Activated CD8-positive, alpha-beta memory T cell treated with anti-CD3 and anti-CD28 coated beads for 4 hours (primary cell): ENCODE results near the gene PLCXD1.
"Not testable (repeated sequence)": the region's sequence is repeated elsewhere in the genome, so short reads cannot be mapped to it uniquely, and the experiment has no call there.

ENCODE experiments used
- DNase-seq, 2 donors: peaks; one replicate each; pipeline ENCODE4 v3.0.0-alpha.2; 2020; ENCODE audit warnings: low read depth in 2 of 2

The PLCXD1 gene

DNA sequence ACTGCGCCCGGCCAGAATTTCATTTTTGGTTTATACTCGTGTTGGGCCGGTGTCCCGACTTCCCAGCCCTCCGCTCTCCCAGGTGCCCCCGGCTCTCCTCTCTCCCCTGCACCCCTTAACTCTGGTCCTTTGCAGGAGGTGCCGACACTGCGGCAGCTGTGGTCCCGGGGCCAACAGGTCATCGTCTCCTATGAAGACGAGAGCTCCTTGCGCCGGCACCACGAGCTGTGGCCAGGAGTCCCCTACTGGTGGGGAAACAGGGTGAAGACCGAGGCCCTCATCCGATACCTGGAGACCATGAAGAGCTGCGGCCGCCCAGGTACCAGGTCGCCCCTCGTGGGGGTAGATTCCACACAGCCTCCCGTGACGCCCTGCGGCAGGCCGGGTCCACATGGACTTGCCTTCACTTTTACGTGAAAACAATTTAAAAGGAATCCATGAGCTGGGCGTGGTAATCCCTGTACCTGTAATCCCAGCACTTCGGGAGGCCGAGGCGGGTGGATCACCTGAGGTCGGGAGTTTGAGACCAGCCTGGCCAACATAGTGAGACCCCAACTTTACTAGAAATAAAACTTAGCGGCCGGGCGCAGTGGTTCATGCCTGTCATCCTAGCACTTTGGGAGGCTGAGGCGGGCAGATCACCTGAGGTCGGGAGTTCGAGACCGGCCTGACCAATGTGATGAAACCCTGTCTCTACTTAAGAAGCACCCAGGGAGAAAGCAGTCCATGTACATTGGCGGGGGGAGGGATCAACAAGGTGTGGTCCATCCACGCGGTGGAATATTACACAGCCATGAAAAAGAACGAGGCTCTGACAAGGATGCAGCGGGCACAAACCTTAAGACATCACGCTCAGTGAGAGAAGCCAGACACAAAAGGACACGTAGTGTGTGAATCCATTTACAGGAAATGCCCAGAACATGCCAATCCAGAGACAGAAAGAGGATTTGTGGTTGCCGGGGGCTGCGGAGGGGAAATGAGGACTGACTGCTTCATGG is 12.0 kb downstream of the PLCXD1 start:
- DNase-seq, result no peak

DNA sequence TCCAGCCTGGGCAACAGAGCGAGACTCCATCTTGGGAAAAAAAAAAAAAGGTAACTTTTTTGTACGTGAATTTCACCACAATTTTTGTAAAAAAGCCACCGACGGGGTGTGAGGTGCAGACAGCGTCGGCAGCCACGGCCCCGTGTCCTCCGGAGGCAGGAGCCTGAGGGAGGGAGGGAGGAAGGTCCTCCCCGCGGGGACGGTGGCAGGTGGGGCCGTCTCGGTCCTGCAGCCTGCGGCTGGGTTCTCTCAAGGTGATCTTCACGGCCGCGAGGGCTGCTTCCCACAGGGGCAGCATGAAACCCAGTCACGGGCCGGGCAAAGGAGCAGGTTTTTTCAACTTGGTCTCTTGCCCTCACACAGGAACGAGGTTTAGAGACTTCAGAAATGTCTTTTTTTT is 14.0 kb downstream of the PLCXD1 start:
- DNase-seq, result no peak

DNA sequence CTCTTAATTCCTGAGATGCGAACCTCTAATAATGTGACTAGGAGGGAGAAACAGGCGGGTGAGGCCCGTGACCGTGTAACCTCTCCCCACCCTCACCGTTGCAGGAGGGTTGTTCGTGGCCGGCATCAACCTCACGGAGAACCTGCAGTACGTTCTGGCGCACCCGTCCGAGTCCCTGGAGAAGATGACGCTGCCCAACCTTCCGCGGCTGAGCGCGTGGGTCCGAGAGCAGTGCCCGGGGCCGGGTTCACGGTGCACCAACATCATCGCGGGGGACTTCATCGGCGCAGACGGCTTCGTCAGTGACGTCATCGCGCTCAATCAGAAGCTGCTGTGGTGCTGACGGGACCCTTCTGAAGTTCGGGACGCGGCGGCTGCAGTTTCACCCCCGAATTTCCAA is 17.8 kb downstream of the PLCXD1 start:
- DNase-seq, result no peak

DNA sequence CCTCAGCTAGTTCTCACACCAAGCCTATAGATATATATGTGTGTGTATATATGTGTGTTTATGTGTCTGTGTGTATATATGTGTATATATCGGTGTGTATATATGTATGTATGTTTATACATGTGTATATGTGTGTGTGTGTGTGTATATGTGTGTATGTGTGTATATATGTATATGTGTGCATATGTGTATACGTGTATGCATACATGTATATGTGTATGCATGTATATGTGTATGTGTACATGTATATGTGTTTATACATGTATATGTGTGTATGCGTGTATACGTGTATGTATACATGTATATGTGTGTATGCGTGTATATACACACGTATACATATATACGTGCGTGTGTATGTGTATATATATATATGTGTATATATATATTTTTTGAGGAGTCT is 19.2 kb downstream of the PLCXD1 start:
- no peak for DNase-seq

DNA sequence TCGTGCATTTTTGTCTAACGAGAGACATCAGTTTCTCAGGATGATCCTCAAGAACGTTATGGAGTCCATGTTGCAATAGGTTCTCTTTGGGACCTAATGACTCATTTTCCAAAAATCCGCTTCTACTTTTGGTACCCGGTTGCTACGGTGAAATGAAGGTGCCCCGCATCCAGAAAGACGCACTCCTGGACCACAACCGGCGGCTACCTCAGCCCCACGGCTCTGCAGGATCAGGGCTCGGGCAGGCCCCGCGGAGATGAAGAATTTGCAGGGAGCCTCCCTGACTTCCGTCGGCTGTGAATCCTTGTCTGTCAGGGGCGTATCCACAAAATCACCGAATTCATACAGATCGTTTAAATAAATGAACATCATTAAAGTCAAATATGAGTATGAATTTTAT is 21.8 kb downstream of the PLCXD1 start:
- no peak for DNase-seq

DNA sequence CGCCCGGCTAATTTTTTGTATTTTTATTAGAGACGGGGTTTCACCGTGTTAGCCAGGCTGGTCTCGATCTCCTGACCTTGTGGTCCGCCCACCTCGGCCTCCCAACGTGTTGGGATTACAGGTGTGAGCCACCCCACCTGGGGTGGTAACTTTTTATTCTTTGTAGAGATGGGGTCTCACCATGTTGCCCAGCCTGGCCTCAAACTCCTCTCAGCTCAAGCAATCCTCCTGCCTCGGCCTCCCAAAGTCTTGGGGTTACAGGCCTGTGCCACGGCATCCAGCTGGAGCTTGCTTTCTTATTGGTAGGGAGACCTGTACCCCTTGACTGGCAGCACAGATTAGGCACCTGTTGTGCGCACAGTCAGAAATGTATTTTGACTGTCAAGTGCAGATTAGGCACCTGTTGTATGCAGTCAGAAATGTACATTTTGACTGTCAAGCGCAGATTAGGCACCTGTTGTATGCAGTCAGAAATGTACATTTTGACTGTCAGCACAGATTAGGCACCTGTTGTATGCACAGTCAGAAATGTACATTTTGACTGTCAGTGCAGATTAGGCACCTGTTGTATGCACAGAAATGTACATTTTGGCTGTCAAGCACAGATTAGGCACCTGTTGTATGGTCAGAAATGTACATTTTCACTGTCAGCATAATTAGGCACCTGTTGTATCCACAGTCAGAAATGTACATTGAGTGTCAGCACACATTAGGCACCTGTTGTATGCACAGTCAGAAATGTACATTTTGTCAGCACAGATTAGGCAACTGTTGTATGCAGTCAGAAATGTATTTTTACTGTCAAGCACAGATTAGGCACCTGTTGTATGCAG is 24.8 kb downstream of the PLCXD1 start:
- DNase-seq, result not testable (repeated sequence)

DNA sequence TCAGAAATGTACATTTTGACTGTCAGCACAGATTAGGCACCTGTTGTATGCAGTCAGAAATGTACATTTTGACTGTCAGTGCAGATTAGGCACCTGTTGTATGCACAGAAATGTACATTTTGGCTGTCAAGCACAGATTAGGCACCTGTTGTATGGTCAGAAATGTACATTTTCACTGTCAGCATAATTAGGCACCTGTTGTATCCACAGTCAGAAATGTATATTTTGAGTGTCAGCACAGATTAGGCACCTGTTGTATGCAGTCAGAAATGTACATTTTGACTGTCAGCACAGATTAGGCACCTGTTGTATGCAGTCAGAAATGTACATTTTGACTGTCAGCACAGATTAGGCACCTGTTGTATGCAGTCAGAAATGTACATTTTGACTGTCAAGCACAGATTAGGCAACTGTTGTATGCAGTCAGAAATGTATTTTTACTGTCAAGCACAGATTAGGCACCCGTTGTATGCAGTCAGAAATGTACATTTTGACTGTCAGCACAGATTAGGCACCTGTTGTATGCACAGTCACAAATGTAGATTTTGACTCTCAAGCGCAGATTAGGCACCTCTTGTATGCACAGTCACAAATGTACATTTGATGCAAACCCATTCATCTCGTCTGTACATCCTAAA is 25.6 kb downstream of the PLCXD1 start:
- DNase-seq, result not testable (repeated sequence)

DNA sequence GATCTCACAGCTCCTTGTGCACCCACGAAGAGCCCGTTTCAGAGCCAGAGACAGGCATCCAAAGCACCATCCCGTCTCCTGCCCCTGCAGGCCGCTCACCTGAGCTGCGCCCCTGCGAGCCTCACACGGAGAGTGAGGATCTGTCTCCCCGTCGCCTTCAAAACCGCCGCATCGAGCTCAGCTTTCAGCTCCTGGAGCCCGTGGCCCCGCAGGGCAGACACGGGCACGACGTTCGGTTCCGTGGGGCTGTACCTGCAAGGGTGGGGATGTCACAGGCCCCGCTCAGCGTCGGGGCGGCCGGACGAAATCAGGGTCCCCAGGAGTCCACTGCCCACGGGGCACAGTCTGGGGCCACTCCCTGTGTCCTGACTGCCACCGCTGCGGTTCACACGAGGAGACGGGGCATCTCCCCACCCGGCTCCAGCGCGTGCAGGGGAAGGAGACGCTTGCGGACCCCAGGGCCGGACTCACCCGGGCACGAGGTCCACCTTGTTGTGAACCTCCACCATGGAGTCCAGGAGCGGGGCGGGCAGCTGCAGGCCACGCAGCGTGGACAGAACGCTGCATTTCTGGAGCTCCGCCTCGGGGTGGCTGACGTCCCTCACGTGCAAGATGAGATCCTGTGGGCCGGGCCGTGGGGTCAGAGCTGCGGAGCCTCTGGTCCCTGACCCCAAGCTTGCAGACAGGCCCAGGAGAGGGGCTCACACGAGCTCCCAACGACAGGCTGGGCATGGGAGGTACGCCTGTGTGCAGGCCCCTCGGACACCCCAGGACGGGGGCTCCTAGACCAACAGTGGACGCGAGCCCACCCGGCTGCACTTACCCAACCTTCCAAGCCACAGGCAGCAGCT is 26.3 kb downstream of the PLCXD1 start:
- no peak for DNase-seq

DNA sequence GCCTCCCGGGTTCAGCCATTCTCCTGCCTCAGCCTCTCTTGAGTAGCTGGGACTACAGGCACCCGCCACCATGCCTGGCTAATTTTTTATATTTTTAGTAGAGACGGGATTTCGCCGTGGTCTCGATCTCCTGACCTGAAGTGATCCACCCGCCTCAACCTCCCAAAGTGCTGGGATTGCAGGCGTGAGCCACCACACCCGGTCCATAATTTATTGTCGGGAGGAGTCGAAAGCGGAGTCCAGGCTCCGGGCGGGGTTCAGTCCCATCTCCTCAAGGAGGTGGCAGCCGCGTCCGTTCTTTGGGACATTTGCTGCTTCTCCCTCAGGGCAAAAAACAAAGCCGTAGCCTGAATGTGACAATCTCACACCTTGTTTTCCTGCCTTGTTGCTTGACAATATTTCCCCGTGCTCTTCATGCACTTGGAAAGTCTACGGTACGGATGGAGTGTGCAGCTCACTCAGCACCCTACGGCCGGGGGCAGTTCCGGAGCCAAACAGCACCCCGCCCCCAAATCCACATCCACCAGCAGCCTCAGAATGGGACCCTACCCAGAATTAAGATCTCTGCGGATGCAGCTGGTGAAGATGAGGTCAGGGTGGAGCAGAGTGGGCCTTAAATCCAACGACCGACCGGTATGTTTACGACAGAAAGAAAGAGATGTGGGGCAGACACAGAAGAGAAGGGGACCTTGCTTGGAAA is 27.8 kb downstream of the PLCXD1 start:
- no peak for DNase-seq

DNA sequence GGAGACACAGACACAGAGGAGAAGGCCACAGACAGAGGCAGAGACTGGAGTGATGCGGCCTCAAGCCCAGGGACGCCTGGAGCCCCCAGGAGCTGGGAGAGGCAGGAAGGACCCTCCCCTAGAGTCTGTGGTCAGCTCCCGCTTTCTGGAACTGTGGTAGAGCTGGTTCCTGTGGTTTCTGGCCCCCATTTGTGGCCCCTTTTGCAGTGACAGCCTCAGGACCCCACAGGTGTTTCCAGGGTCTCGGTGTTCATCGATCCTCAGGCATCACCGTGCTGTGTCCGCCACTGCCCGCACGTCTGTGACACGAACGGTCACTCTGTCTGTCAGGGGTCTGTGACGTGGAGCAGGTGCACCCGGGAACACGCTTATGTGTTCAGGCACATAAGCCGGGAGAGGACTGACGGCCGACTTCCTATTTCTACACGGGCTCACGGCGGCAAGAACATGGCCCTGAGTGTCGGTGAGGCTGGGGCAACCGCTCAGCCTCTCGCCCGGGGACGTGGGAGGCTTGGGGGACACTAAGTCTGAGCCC is 29.5 kb downstream of the PLCXD1 start:
- DNase-seq, result no peak

DNA sequence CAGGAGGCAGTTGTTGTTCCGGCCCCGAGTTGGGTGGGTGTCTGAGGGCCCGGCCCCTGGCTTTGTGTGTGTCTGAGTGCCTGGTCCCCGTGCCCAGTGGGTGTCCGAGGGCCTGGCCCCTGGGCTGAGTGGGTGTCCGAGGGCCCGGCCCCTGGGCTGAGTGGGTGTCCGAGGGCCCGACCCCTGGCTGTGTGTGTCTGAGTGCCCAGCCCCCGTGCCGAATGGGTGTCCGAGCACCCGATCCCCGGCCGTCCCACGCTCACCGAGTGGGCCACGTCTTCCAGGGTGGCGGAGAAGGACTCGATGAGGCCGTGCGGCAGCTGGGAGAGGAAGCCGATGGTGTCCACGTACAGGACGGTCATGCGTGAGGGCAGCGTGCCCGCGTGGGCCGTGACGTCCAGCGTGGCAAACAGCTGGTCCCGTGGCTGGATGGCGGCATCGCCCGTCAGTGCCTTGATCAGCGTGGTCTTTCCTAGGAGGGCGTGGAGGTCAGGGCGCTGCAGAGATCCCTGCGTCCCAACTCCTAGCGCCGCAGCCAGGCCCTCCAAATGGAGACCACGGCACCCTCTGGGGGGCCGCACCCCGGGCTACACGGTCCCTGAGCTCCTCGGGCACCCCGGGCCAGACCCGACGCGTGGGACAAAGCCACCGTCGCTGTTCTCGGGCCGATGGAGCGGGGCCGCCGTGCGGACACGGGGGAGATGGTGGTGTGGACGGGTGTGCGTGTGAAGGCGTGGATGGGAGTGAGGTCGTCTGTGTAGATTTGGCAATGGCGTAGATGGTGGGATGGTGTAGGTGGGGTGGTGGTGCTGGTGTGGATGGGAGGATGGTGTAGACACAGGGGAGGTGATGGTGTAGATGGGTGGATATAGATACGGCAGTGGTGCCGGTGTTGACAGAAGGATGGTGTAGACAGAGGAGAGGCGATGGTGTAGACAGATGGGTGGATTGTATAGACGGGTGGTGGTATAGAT is 30.3 kb downstream of the PLCXD1 start:
- no peak for DNase-seq

DNA sequence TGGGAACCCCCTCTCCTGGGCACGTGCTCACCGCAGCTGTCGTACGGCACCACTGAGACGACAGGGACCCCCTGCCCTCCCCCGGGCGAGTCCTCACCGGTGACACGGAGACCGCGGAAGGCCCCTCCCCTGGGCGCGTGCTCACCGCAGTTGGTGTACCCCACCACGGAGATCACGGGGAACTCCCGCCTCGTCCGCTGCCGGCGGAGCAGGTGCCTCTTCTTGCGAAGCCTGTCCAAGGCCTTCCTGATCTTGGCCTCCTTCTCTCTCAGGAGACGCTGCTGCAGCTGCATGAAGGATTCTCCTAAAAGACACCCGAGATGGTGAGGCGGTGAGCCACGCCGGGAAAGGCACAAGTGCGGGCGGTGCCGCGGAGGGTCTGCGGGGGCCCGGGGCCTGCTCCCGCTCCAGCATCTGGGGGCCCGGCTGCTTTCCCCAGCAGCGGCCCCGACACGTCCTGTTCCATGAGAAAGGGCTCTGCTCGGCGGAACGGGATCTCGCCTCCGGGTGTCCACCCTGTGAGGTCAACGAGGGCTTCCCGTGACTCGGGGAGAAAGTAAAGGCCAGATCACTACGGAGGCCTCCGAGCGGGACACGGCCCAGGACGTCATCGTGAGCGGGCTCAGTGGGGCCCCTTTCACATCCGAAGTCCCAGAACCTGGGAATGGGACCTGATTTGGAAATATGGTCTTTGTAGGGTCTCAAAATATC is 31.6 kb downstream of the PLCXD1 start:
- no peak for DNase-seq

DNA sequence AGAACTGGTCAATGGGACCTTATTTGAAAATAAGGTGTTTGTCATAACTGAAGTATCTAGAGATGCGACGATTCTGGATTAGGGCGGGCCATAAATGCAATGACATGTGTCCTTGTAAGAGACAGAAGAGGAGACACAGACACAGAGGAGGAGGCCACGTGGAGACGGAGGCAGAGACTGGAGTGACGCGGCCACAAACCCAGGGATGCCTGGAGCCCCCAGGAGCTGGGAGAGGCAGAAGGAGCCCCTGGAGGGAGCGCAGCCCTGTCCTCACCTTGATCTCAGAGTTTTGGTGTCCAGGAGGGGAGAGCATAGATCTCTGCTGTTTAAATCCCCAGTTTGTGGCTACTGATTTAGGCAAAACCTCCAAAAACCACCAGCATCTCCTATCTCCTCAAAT is 32.4 kb downstream of the PLCXD1 start:
- no peak for DNase-seq

DNA sequence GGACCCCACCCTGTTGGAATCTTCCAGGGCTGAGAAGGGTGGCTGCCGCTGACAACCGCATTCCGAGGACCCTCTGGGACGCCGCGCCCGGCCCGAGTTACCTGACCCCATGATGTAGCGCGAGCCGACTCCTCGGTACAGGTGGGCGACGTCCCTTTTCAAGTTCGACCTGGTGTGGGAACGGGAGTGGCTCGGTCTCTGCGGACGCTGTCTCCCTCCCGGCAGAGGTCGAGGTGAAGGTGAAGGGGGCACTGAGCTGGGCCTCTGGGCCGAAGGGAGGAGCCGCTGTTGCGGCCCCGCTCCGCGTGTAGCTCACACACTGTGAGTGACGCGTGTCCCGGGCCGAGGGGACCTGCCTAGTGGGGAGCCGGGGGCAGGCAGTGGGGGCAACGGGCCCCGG is 32.9 kb downstream of the PLCXD1 start:
- DNase-seq, result no peak

DNA sequence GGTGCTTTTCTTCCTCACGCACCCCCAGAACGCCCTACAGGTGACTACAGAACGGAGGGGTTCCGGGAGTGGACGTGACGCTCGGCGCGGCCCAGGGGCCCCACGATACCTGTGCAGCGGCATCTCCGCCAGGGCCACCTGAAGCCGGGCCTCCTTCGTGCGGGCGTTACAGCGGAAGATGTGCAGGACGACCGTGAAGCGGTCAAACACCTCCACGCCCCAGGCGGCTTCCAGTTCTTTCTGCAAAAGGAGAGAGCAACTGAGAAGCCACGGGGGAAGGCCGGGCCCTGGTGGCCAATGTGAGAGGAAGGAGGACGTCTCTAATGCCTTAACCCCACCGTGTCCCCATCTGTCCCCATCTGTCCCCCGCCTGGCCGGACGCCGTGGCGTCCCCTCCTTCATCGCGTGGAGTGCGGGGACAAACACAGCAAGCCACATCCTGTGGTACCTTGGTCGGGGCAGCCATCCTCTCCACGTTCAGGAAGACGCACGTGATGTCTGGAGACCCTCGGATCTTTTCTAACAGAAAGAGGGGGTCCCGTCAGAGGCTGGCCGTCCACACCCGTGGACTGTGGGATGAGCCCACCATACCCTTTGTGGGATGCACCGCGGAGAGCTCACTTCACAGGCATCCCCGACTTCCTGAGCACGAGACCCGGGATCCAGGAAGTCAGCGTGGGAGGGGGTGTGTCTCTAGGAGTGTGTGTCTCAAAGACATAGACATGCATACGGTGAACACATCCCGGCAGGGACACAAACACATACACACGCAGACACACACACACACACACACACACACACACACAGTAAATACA is 33.8 kb downstream of the PLCXD1 start:
- no peak for DNase-seq

DNA sequence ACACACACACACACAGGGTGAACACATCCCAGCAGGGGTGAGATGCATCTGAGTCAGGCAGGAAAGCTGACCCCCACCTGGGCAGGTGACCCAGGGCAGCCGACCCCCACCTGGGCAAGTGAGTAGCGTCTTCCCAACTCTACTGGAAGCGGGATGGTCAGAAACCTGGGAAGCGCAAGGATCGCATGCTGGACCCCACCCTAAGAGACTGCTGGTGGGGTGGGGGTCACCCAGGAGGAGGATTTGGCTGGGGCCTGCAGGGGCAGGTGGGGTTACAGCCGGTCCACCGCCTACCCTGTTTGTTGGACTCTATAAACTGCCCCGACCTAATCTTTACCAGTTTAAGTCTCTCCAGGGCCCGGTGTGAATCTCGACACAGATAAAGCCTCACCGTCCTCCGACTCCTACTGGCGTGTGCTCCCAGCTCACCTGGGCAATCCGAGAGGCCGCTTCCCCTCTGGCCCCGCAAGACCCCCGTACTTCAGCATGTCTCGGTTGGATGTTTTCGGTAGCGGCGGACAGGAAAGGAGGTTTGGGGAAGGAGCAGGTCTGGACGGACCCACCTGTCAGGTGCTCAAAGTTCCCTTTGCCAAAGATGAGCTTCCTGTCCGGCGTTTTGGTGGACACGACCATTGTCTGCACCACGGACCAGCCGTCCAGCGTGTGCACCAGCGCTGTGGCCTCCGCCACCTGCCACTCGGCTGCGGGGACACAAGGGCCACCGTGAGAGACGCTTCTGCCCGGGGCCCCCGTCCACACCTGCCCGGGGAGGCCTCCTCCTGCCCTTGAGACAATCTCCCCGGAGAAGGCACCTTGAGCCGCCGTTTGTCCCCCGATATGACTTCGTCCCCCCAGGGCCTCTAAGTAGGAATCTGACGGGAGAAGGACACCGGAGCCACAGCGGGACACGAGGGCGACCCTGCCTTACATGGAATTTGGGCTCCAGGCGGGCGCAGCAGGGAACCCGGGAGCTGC is 35.5 kb downstream of the PLCXD1 start:
- no peak for DNase-seq
